OCI-LY1 (cell line): ENCODE measurements around the gene CD209.

Experiments
- CTCF ChIP-seq: fragments of 200-600 bp; sonication (generic), shearing (Covaris generic); IDR thresholded peaks from 2 replicates; pipeline ENCODE4 v1.5.1; 2017; ENCODE audit warnings: mild to moderate bottlenecking, antibody characterized with exemption, low read length, moderate library complexity, mixed read lengths
- EZH2 ChIP-seq: fragments of 200-600 bp; sonication (generic), shearing (Covaris generic); IDR thresholded peaks from 2 replicates; pipeline ENCODE4 v1.8.0; 2017; ENCODE audit warnings: borderline replicate concordance, mixed run types, mild to moderate bottlenecking, antibody characterized with exemption, low read length, moderate library complexity, mixed read lengths

- TF ChIP-seq EZH2, result no peak
- TF ChIP-seq CTCF, result no peak
These were observed 12.8 kb downstream of the CD209 start for GRCh38 chr19:7734220-7735203.
